HEK293T (cell line): ENCODE results near the gene CSF2RB.

ENCODE experiments used
- CTCF ChIA-PET: fragments of 350-600 bp; formaldehyde crosslinking; extraction: SDS; loops from one replicate; lab custom pipeline; 2021; ENCODE audit warnings: antibody characterized with exemption, inconsistent platforms; lab: Yijun Ruan, JAX
- POLR2A ChIA-PET: fragments of 350-600 bp; formaldehyde crosslinking; extraction: SDS; loops from one replicate; lab custom pipeline; 2020; ENCODE audit warnings: antibody characterized with exemption, inconsistent platforms; lab: Yijun Ruan, JAX
- DNase-seq: peaks from one replicate; pipeline ENCODE4 v3.0.0; 2012; ENCODE audit warnings: mixed read lengths; ENCODE audit errors: extremely low spot score
- ARNT ChIP-seq: fragments of 450-650 bp; IDR thresholded peaks from 2 replicates; pipeline ENCODE4 v1.6.1; 2017; ENCODE audit warnings: mild to moderate bottlenecking
- BHLHE40 ChIP-seq: fragments of 450-650 bp; IDR thresholded peaks from 2 replicates; pipeline ENCODE4 v1.6.1; 2016; ENCODE audit warnings: mild to moderate bottlenecking, moderate library complexity, borderline replicate concordance
- CTBP1 ChIP-seq: fragments of 450-650 bp; IDR thresholded peaks from 2 replicates; pipeline ENCODE4 v1.6.1; 2016; ENCODE audit warnings: borderline replicate concordance
- ELF4 ChIP-seq: fragments of 450-650 bp; IDR thresholded peaks from 2 replicates; pipeline ENCODE4 v1.6.1; 2017; ENCODE audit warnings: antibody characterized with exemption
- FOXA1 ChIP-seq: fragments of 450-650 bp; IDR thresholded peaks from 2 replicates; pipeline ENCODE4 v1.6.1; 2016; ENCODE audit warnings: mild to moderate bottlenecking
- FOXK2 ChIP-seq: fragments of 450-650 bp; IDR thresholded peaks from 2 replicates; pipeline ENCODE4 v1.6.1; 2016; ENCODE audit warnings: mild to moderate bottlenecking
- FOXM1 ChIP-seq: fragments of 450-650 bp; IDR thresholded peaks from 2 replicates; pipeline ENCODE4 v1.6.1; 2017; ENCODE audit warnings: mild to moderate bottlenecking, borderline replicate concordance
- HDGF ChIP-seq: fragments of 450-650 bp; IDR thresholded peaks from 2 replicates; pipeline ENCODE4 v1.6.1; 2017; ENCODE audit warnings: antibody characterized with exemption, borderline replicate concordance
- L3MBTL2 ChIP-seq: fragments of 450-650 bp; conservative IDR thresholded peaks from 2 replicates; pipeline ENCODE4 v1.6.1; 2016; ENCODE audit warnings: mild to moderate bottlenecking
- LEF1 ChIP-seq: fragments of 450-650 bp; IDR thresholded peaks from 2 replicates; pipeline ENCODE4 v1.6.1; 2017; ENCODE audit warnings: mild to moderate bottlenecking, borderline replicate concordance
- NFRKB ChIP-seq: fragments of 450-650 bp; IDR thresholded peaks from 2 replicates; pipeline ENCODE4 v1.6.1; 2016; ENCODE audit warnings: mild to moderate bottlenecking, moderate library complexity
- PKNOX1 ChIP-seq: fragments of 450-650 bp; IDR thresholded peaks from 2 replicates; pipeline ENCODE4 v1.6.1; 2016
- SP1 ChIP-seq: fragments of 450-650 bp; IDR thresholded peaks from 2 replicates; pipeline ENCODE4 v1.6.1; 2017
- SUZ12 ChIP-seq: fragments of 450-650 bp; IDR thresholded peaks from 2 replicates; pipeline ENCODE4 v1.6.1; 2016; ENCODE audit warnings: mild to moderate bottlenecking
- TARDBP ChIP-seq: fragments of 450-650 bp; IDR thresholded peaks from 2 replicates; pipeline ENCODE4 v1.6.1; 2016
- ZNF384 ChIP-seq: fragments of 450-650 bp; IDR thresholded peaks from 2 replicates; pipeline ENCODE4 v1.6.1; 2016

The CSF2RB gene

DNA sequence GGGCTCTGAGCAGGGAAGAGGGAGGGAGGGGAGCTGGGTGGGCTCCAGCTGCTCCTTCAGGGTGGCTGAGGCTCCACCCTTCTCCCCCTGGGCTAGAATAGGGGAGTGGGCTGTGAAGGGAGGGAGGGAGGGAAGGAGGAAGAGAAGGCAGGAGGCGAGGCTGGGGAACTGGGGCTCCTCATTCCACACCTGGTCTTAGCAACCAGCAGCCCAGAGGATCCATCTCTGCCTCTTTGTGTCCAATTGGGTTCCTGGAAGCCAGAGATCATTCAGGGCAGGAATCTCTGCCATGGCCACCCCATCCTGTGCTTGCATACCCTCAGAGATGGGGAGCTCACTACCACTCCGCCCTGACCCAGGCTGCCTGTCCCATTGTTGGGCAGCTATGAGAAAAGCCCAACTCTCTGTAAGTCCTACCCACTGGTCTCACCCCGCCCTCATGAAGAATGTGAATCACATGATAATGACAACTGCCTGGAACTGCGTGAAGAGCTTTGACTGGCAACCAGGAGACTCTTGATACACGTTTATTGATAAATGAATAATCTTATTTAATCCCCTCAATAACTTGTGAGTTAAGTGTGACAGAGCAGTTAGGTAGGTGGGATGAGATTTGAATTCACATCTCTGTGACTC, 44.8 kb upstream of the CSF2RB start:
- TF ChIP-seq SP1, result no peak
- TF ChIP-seq ELF4, result no peak
- no peak for TF ChIP-seq NFRKB
- TF ChIP-seq LEF1, result no peak
- TF ChIP-seq CTBP1, result no peak
- TF ChIP-seq BHLHE40, result no peak
- TF ChIP-seq FOXA1, result no peak
- TF ChIP-seq FOXK2, result no peak
- no peak for TF ChIP-seq FOXM1
- TF ChIP-seq ARNT, result no peak
- no peak for TF ChIP-seq TARDBP
- TF ChIP-seq ZNF384, result no peak
- CTCF ChIA-PET, result interaction anchor here (1.0 to 4.9 kb wide), 2 partner anchors 12 to 109 kb away, joined by 3 to 19 read pairs; no protein-coding TSS in a partner anchor
- DNase-seq, result no peak
- POLR2A ChIA-PET, result no interaction called here

GRCh38 chr22:36870250-36870649, 43.2 kb upstream of the CSF2RB start:
- no peak for DNase-seq
- ChIA-PET POLR2A (no interaction called here), CTCF (interaction anchor here (1.5 to 4.9 kb wide), 2 partner anchors 14 to 128 kb away, joined by 5 to 19 read pairs; no protein-coding TSS in a partner anchor)
- TF ChIP-seq LEF1 (no peak), PKNOX1 (no peak), ARNT (no peak), FOXM1 (no peak), L3MBTL2 (no peak)

GRCh38 chr22:36871669-36872081, 41.8 kb upstream of the CSF2RB start:
- no peak for TF ChIP-seq ARNT
- TF ChIP-seq L3MBTL2, result no peak
- no peak for TF ChIP-seq ELF4
- TF ChIP-seq LEF1, result no peak
- no peak for TF ChIP-seq ZNF384
- TF ChIP-seq NFRKB, result no peak
- TF ChIP-seq SP1, result no peak
- no peak for TF ChIP-seq FOXM1
- no peak for TF ChIP-seq CTBP1
- no peak for TF ChIP-seq BHLHE40
- TF ChIP-seq FOXK2, result no peak
- no peak for TF ChIP-seq TARDBP
- TF ChIP-seq SUZ12, result no peak
- no peak for TF ChIP-seq PKNOX1
- DNase-seq, result no peak
- CTCF ChIA-PET, result interaction anchor here (1.5 to 4.9 kb wide), 2 partner anchors 15 to 127 kb away, joined by 5 to 19 read pairs; no protein-coding TSS in a partner anchor
- POLR2A ChIA-PET, result no interaction called here

GRCh38 chr22:36872084-36872483, 41.3 kb upstream of the CSF2RB start:
- TF ChIP-seq CTBP1 (no peak), ZNF384 (no peak), FOXM1 (no peak), ARNT (no peak), HDGF (no peak), NFRKB (no peak), FOXA1 (no peak), ELF4 (no peak), LEF1 (no peak), PKNOX1 (no peak), L3MBTL2 (no peak), BHLHE40 (no peak), TARDBP (no peak), FOXK2 (no peak), SUZ12 (no peak), SP1 (no peak)
- ChIA-PET POLR2A (no interaction called here), CTCF (interaction anchor here (1.5 to 4.9 kb wide), 2 partner anchors 16 to 126 kb away, joined by 5 to 19 read pairs; no protein-coding TSS in a partner anchor)
- DNase-seq, result no peak

- TF ChIP-seq PKNOX1, result no peak
- no peak for TF ChIP-seq BHLHE40
- no peak for TF ChIP-seq FOXM1
- no peak for TF ChIP-seq TARDBP
- no peak for TF ChIP-seq ELF4
- no peak for DNase-seq
- POLR2A ChIA-PET, result no interaction called here
- CTCF ChIA-PET, result interaction anchor here (0.6 kb wide), 1 partner anchor 134 kb away, joined by 3 read pairs; no protein-coding TSS in a partner anchor
Measured at GRCh38 chr22:36872866-36873498, 40.4 kb upstream of the CSF2RB start.
